GM19324 (cell line): ENCODE measurements around the gene ADRA2B.

Source experiments
- ATAC-seq: cut with Tn5 transposase; IDR thresholded peaks from one replicate; pipeline ENCODE4 v1.9.1; 2021; ENCODE audit warnings: mild to moderate bottlenecking, moderate library complexity; ENCODE audit not compliant: unreplicated experiment, low FRiP score

ADRA2B gene

GRCh38 chr2:96120091-96120720 is 3.8 kb upstream of the ADRA2B start:
- ATAC-seq: no peak

DNA sequence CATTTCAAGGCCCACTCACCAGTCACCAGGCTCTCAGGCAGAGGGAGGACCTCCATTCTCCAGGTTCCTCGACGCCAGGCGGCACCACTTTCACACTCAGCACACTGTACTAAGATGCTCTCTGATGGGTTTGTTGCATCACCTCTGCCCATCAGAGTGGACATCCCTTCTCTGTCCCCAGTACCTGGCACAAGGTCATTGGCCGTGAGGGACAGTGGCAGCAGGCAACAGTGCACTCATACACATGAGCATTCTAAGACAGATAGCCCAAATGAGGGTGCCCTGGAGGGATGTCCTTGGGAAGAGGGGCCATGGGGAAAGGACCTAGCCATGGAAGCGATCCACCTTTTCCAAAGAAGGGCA is 3.0 kb upstream of the ADRA2B start:
- ATAC-seq: no peak

- no peak for ATAC-seq
Observed at GRCh38 chr2:96118698-96119388, 2.5 kb upstream of the ADRA2B start.

DNA sequence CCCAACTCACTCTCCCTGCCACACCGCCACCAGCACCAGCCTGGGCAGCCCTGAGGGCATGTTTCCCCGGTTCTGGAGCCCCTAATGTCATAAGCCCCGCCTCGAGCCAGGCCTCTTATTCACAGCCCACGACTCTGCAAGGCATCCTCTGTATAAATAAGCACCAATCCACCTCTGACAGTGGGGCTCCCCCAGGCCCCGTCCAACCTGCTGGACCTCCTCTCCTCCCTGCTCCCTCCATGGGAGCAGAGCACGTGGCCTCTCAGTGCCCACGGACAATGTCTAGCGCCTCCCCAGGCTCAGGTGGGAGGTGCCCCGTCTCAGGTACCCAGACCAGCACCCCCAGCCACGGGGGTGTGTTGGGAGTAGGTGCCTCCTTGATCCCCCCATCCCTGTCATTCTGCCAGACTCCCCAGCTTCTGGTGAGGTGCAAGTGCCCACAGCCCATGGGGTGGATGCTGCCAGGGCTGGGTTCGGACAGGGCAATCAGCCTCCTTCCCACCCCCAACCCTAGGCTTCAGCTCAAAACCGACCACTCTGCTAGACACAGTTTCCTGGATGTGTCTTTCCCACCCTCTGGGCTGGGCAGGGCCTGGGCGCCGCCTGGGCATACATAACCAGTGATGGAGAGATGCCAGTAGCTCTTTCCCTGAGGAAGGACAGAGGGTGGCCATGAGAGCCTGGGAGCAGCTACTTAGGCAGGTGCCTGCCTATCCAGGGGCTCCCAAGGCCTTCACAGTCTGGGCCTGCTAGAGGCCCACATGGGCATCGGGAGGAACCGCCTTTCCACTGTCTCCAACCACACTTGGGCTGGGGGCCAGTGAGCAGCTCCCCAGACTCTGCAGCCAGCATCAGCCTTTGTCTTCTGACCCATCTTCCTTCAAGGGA is 1.6 kb upstream of the ADRA2B start:
- no peak for ATAC-seq

- peak; percentile 79 for ATAC-seq
Observed at GRCh38 chr2:96116879-96117533, 635 bp upstream of the ADRA2B start.

DNA sequence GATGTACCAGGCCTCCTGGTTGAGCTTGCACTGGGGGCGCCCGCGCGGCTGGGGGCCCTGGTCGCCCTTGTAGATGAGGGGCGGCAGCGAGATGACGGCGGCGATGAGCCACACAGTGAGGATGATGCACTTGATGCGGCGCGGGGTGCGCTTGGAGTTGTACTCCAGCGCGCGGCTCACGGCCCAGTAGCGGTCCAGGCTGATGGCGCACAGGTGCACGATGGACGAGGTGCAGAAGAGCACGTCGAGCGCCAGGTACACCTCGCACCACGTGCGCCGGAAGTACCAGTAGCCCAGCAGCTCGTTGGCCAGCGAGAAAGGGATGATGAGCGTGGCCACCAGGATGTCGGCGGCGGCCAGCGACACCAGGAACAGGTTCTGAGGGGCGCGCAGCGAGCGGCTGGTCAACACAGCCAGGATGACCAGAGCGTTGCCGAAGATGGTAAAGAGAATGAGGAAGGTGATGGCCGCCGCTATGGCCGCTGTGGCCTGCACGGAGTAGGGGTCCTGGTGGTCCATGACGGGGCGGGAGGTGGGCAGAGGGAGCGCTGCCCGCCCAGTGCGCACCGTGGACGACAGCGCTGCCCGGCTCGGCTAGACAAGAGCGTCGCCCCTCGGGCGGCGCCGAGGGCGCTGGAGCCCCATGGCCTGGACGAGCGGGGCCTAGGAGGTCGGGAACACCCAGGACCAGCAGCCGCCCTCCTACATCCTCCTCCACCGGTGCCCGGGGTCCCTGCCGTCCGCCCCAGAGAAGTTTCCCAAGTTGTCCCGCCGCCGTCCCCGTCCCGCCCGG is 544 bp downstream of the ADRA2B start:
- no peak for ATAC-seq

- ATAC-seq: no peak
Observed at GRCh38 chr2:96114903-96115581, 1.3 kb downstream of the ADRA2B start.

DNA sequence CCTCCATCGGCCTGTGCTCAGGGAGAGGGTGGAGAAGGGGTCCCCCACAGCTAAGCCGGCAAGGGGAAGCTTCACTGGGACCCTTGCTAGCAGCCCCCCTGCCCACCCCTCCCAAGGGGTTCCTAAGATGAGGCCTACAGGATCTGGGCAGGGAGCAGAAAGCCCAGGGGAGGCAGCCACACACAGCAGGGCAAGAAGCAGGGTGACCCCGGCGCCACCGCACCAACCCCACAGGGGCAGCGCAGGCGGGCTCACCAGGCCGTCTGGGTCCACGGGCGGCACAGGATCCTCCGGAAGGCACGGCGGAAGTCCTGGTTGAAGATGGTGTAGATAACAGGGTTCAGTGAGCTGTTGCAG is 1.8 kb downstream of the ADRA2B start:
- ATAC-seq: no peak

DNA sequence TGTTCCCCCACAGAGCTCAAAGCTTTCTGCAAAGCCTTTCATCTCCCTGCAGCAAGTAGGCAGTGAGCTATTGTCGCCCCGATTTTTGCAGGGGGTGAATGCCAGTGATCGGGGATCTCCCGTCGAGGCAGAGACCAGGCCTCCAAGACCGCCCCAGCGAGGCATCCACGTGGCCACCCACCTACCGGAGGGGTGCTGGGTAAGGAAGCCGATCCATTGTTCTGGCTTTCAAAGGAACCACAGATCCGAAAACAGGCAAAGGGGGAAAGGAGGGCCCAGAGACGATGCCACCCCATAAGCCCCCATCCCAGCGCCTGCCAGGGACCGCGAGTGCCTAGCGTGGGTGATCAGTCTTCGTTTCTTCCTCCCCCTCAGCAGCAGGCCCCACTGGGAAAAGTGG is 2.4 kb downstream of the ADRA2B start:
- ATAC-seq: no peak

DNA sequence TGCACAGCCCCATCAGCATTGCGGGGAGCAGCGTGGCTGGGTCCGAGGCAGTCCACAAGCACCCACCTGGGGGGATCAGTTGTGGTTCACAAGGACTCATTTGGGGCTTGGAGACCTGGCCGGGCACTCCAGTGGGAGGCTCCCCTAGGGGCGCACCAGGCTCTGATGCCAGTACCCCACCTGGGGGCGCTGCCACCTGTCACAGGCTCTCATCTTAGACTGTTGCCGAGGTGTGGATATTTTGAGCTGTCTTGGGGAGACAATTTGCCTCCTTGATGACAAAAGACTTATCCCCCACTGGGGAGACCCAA is 3.0 kb downstream of the ADRA2B start:
- ATAC-seq: no peak

- no peak for ATAC-seq
Observed at GRCh38 chr2:96112501-96113366, 3.6 kb downstream of the ADRA2B start.

DNA sequence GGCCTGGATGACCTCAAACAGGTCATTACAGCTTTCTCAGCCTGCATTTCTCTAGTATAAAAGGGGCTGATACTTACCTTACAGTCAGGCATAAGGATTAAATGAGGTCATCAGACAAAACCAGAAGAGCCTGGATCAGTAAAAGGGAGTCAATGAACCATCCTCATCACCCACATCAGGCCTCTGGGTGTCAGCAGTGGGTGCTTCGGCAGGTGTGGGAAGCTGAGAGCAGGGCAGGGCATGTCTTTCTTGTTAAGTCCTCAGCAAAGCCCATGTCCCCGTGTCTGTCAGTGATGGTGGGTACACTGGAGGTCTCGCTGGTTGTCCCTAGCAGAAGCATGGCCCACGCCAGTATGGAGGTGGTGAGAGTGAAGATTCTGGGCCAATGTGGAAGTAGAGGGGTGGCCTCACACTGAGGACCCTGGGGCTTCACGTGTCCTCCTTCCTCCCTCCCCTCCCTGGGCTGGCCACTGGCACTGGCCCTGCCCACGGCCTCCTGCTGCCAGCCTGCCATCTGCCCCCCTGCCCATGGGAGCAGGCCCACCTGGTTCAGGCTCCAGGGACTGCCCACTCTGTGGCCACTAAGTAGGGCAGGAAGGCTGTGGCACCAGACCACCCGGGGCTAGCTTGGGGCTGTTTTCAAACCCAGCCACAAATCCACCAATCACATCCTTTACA is 4.4 kb downstream of the ADRA2B start:
- no peak for ATAC-seq

DNA sequence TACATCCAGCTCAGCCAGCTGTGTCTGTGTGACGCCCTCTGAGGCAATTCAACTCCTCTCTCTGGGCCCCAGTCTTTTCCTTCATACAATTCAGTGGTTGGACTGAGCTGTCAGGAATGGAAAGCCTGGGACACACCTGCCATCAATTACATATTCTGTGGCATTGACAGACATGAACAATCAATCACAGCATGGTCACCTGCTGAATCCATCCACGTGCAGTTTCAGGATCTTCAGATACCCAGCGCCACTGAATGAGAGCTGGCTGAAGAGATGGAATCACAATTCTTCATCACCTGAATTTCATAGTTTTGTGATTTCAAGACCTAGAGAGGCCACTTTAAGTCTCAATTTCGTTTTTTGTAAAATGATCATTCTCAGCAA is 5.1 kb downstream of the ADRA2B start:
- no peak for ATAC-seq

DNA sequence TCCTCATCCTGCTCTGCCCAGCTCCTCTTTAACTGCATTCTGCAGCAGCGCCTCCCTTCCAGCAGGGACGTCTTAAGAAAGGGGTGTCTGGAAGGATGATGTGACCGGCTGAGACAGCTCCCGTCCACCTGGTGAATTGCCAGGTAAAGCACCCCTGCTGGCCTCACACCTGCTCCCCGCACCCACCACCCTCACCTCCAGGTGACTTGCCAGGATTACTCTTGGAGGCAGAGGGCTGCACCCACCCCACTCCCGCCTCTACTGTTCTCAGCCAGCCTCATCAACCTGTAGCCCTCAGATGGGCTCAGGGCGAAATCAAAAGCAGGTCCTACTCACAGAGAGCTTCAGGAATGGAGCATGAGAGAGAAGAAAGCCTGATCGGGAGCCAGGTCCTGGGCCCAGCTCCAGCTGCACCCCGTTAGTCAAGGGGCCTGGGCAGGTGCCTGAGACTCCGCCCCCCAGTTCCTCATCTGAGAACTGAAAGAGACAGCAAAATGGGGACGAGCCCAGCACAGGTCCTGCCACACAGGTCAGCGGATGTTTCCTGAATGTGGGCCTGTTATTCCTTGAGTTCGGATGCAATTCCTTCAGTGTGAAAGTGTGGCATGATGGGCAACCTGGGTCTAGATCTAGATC is 5.6 kb downstream of the ADRA2B start:
- ATAC-seq: no peak

DNA sequence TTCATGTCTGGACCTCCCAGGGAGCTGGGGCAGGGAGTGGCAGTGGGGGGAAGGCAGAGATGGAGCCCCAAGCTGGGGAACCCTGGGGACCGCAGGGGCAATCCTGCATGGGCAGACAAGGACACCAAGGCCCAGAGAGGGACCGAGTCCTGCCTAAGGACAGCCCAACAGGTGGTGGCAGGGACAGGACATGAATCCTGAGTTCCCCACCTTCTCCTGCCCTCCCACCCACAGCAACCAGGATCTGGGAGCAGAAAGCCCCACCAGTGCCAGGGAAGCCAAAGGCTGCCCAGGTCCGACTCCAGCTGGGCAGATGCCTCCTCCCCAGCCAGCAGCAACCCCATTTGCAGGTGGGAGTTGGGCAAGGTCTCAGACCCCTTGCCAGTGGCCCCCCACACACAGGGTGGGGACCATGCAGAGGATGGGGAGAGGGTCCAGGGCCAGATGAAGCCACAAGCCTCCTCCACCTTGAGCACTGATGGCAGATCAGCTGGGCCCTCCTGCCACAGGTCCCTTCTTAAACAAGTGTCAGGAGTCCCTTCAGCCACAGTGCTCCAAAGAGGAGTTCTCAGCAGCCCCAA is 6.3 kb downstream of the ADRA2B start:
- ATAC-seq: no peak

DNA sequence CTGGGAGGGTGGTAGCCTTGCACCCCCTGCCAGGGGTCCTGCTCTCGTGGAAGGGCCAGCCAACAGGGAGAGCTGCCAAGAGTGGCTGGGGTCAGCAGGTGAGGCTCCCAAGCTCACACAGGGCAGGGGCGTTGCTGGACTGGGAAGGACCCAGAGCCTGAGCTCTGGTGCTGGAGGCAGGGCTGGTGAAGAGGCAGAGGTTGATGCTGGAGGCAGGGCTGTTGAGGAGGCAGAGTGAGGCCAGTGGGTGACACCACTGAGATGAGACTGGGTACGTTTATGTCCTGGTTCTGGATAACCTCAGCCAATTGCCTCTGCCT is 7.0 kb downstream of the ADRA2B start:
- no peak for ATAC-seq

GRCh38 chr2:96108541-96109360 is 7.6 kb downstream of the ADRA2B start:
- ATAC-seq: no peak
